Ascending aorta (tissue), 2 donors: Measurements from ENCODE around the gene PLEKHA5. TPM values are rescaled to one million over a fixed set of nuclear protein-coding genes. Genes with fewer than 3 reads are reported as not detected.
A peak's percentile ranks its signal among the peaks of the same experiment; 100 is the strongest.

Experiments
- DNase-seq, 2 donors: peaks; one replicate each; pipeline ENCODE4 v3.0.0-alpha.2; 2019; ENCODE audit warnings: low spot score in 2 of 2
- H3K27ac ChIP-seq, 2 donors: fragments of 200-600 bp; sonication (generic); one replicate each; pipeline ENCODE4 v1.5.1; 2016 to 2017; ENCODE audit warnings: mild to moderate bottlenecking in 1 of 2
- H3K27me3 ChIP-seq: fragments of 200-600 bp; sonication (generic); one replicate; pipeline ENCODE4 v1.5.1; 2017
- H3K36me3 ChIP-seq, 2 donors: fragments of 200-600 bp; sonication (generic); one replicate each; pipeline ENCODE4 v1.5.1; 2016
- H3K4me1 ChIP-seq, 2 donors: fragments of 200-600 bp; sonication (generic); one replicate each; pipeline ENCODE4 v1.5.1; 2016 to 2017; ENCODE audit warnings: mild to moderate bottlenecking in 1 of 2
- H3K4me3 ChIP-seq, 2 donors: fragments of 200-600 bp; sonication (generic); one replicate each; pipeline ENCODE4 v1.5.1; 2016 to 2017; ENCODE audit warnings: mild to moderate bottlenecking in 1 of 2
- H3K9me3 ChIP-seq, 2 donors: fragments of 200-600 bp; sonication (generic); one replicate each; pipeline ENCODE4 v1.5.1; 2016
- intact Hi-C: fragments of 100-400 bp; cut with DNase I; formaldehyde crosslinking; loops from one replicate; pipeline ENCODE4 v1.15.1; 2023
- total RNA-seq: library from RNA; depleted of rRNA; stranded (reverse); fragments of >200 nt; gene quantifications from one replicate; pipeline ENCODE4 v1.1.0, GENCODE V29; 2016
- TF ChIP-seq, protein P1 (sequence below), 3 experiments: fragments of 200-600 bp in 2 of 3; fragments of 450-650 bp in 1 of 3; sonication (generic) in 2 of 3; IDR thresholded peaks; one replicate each; pipeline ENCODE4 v1.5.1; 2016 to 2019; ENCODE audit warnings: antibody characterized with exemption in 3 of 3, mild to moderate bottlenecking in 1 of 3, moderate library complexity in 1 of 3

PLEKHA5 gene
- total RNA-seq, 1 donor from 2014 or later: 11.8 TPM

DNA sequence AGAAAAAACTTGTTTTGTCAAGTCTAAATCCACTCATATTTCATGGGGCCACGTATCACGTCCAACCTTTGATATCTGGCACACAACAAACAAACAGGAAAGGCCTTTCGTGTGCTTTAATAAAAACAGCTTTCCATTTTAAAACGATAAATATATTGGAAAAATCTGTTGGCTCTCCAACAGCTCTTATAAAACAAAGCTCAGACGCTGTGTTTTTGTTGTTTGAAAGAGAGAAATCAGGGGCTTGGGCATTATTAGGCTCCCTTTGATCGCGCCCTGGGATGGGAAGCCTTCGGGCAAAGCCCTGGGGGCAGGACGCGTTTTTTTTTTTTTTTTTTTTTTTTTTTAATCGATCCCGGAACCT is 429 bp upstream of the PLEKHA5 start:
- Histone ChIP-seq H3K36me3 (no peaks in the 10 kb centered on the region), H3K4me3 (peak overlapping the region; percentile 72 to 86), H3K9me3 (peaks cover 0 to 9% of the 10 kb centered on the region in 2 donors), H3K27me3 (no peaks in the 10 kb centered on the region), H3K4me1 (no peaks in the 10 kb centered on the region), H3K27ac (peak overlapping the region; percentile 82 to 83)
- DNase-seq: no peak
- intact Hi-C loops: no loop called here
- TF ChIP-seq, protein P1, sequence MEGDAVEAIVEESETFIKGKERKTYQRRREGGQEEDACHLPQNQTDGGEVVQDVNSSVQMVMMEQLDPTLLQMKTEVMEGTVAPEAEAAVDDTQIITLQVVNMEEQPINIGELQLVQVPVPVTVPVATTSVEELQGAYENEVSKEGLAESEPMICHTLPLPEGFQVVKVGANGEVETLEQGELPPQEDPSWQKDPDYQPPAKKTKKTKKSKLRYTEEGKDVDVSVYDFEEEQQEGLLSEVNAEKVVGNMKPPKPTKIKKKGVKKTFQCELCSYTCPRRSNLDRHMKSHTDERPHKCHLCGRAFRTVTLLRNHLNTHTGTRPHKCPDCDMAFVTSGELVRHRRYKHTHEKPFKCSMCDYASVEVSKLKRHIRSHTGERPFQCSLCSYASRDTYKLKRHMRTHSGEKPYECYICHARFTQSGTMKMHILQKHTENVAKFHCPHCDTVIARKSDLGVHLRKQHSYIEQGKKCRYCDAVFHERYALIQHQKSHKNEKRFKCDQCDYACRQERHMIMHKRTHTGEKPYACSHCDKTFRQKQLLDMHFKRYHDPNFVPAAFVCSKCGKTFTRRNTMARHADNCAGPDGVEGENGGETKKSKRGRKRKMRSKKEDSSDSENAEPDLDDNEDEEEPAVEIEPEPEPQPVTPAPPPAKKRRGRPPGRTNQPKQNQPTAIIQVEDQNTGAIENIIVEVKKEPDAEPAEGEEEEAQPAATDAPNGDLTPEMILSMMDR (IDR thresholded peaks at IDR 0.05): no peak

DNA sequence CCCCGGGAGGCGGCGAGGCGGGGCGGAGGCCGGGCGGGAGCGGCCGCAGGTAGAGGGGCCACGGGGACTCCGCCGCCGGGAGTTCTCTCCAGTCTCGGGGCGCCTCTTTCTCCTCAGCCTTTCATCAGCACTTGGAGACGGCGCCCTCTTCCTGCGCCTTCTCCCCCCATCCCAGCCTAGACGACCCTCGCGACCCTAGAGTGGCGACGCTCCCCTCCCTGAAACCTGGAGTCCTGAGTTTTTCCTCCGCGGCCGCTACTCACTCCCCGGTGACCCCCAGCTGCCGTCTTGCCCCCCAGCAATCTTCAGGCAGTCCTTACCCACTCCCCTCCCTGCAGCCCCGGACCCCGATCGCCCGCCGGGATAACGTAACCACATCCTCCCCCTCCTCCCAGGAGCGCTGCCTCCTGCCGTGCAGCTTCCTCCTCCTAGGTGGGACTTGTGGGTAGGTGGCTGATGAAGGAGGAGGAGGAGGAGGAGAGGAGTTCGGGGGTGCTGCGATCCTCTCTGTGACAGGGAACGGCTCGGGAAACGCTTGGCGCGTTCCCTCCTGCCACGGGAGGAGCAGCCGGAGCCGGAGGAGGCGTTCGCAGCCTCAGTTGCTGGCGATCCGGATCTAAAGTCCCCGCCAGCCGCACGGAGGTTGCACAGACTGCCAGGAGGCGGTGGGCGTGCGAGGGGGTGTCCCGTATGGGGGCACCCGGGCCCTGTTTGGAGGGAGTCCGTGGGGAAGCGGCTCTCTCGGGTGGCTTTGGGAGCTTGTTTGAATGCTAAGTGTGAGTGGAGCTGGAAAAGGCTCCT is 891 bp downstream of the PLEKHA5 start:
- Histone ChIP-seq H3K27me3 (no peaks in the 10 kb centered on the region), H3K27ac (peak overlapping the region; percentile 87 to 89), H3K4me1 (no peaks in the 10 kb centered on the region), H3K36me3 (no peaks in the 10 kb centered on the region), H3K9me3 (peaks cover 0 to 9% of the 10 kb centered on the region in 2 donors), H3K4me3 (peak overlapping the region; percentile 72 to 86)
- peak in 1 of 2 donors; percentile 64 for DNase-seq
- intact Hi-C loops: no loop called here
- TF ChIP-seq, protein P1 (IDR thresholded peaks at IDR 0.05): no peak

DNA sequence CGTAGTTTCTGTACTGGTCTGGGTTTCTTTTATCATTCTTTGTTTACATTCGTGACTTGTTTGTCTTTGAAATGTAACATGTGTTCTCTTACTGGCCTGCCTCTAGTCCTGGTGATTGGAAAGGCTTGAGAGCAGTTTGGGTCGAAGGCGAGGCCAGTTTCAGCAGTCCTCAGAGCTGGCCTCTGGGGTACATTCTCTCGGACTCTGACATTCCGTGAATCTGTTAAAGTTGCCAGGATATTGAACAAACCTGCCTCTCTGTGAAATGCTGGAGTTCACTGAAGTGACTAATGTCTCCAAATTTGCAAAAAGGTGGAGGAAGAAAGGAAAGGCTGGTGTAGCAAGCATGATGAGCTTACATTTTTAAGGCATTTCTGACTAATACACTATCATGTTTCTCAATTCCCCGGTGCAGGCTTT is 1.5 kb downstream of the PLEKHA5 start:
- peak overlapping the region; percentile 72 to 86 for H3K4me3 ChIP-seq
- no peak for DNase-seq
- H3K27ac ChIP-seq: peak overlapping the region; percentile 87 to 89
- no peaks in the 10 kb centered on the region for H3K27me3 ChIP-seq
- TF ChIP-seq, protein P1 (IDR thresholded peaks at IDR 0.05): no peak
- no peaks in the 10 kb centered on the region for H3K36me3 ChIP-seq
- intact Hi-C loops: no loop called here
- H3K9me3 ChIP-seq: peaks cover 0 to 9% of the 10 kb centered on the region in 2 donors
- H3K4me1 ChIP-seq: no peaks in the 10 kb centered on the region

DNA sequence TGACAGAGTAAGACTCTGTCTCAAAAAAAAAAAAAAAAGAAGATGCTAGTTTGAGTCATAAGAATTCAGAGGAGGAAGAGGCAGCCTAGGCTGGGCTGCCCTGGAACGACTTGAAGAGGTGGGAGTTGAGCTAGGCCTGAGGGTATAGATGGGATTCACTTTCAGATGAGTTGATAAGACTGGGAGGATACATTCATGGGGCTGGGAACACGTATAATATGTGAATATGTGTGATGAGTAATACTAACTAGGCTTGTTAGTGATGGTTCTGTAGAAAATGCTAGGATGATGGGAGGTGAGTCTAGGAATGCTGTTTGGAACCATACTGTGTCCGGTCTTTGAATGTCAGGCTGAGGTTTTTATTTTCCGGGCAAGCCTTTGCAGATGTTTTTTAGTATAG is 9.0 kb downstream of the PLEKHA5 start:
- H3K4me1 ChIP-seq: no peaks in the 10 kb centered on the region
- intact Hi-C loops: no loop called here
- H3K9me3 ChIP-seq: no peaks in the 10 kb centered on the region
- no peak for DNase-seq
- no peak overlapping the region for H3K4me3 ChIP-seq
- H3K27me3 ChIP-seq: no peaks in the 10 kb centered on the region
- TF ChIP-seq, protein P1 (IDR thresholded peaks at IDR 0.05): no peak
- no peaks in the 10 kb centered on the region for H3K36me3 ChIP-seq
- H3K27ac ChIP-seq: no peak overlapping the region

DNA sequence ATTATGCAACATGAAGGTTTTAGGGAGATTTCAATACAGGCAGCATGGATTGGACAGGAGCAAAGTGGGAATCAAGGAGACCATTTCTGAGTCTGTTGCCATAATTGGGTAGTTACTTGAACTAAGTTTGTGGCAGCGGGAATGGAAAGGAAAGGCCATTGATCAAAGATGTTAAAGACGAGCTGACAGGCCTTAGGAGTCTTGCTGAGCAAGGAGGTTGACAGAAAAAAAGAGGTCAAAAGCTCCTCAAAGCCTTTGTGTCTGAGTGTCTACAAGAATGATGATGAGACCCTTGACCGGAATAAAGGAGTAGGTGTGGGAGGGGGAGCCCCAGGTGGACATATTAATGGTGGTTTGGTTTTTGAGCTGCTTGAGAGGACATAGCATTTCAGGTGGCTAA is 9.4 kb downstream of the PLEKHA5 start:
- intact Hi-C loops: no loop called here
- H3K4me1 ChIP-seq: no peaks in the 10 kb centered on the region

More for the DNA sequence above, 9.4 kb downstream of the PLEKHA5 start:
- H3K27ac ChIP-seq: no peak overlapping the region
- no peaks in the 10 kb centered on the region for H3K36me3 ChIP-seq
- H3K9me3 ChIP-seq: no peaks in the 10 kb centered on the region
- H3K27me3 ChIP-seq: no peaks in the 10 kb centered on the region
- DNase-seq: no peak
- TF ChIP-seq, protein P1 (IDR thresholded peaks at IDR 0.05): no peak
- H3K4me3 ChIP-seq: no peak overlapping the region
